SK-N-SH (cell line): ENCODE measurements around the gene CASP12. TPM values are rescaled to one million over a fixed set of nuclear protein-coding genes. Genes with fewer than 3 reads are reported as not detected.

Experiments
- CTCF ChIA-PET: fragments of 300-600, 350-600 bp; formaldehyde crosslinking; extraction: SDS; loops from one replicate; lab custom pipeline; 2021; lab: Yijun Ruan, JAX
- POLR2A ChIA-PET: fragments of 350-600 bp; sonication (Branson Sonifier 250); formaldehyde crosslinking; extraction: SDS; loops from one replicate; lab custom pipeline; 2020; ENCODE audit warnings: antibody characterized with exemption, inconsistent platforms; lab: Yijun Ruan, JAX
- DNase-seq: peaks from one replicate; pipeline ENCODE4 v3.0.0; 2012
- H2AFZ ChIP-seq: fragments of 200-600 bp; sonication (generic); 2 replicates; pipeline ENCODE4 v1.8.1; 2016; ENCODE audit warnings: antibody characterized with exemption, mild to moderate bottlenecking, low read depth
- H3F3A ChIP-seq: fragments of 200-600 bp; sonication (generic); replicated peaks from 2 replicates; pipeline ENCODE3; 2016; ENCODE audit warnings: antibody characterized with exemption, mild to moderate bottlenecking; ENCODE audit not compliant: insufficient read depth
- H3K27ac ChIP-seq, 2 experiments: fragments of 200-500 bp in 1 of 2; fragments of 200-600 bp in 1 of 2; sonication (Bioruptor generic) in 1 of 2; sonication (generic), shearing (Covaris generic) in 1 of 2; 2 replicates each; pipeline versions ENCODE4 v1.5.1 to v1.6.1; 2014 to 2016; ENCODE audit warnings: low read depth in 2 of 2, inconsistent platforms in 1 of 2, low read length in 1 of 2, mild to moderate bottlenecking in 1 of 2, mixed read lengths in 1 of 2
- H3K27me3 ChIP-seq: fragments of 200-600 bp; sonication (generic), shearing (Covaris generic); 2 replicates; pipeline ENCODE4 v1.6.1; 2016; ENCODE audit warnings: mixed run types; ENCODE audit not compliant: insufficient read depth
- H3K36me3 ChIP-seq, 2 experiments: fragments of 200-500 bp in 1 of 2; fragments of 200-600 bp in 1 of 2; sonication (Bioruptor generic) in 1 of 2; sonication (generic) in 1 of 2; replicated peaks in 1 of 2; 2 replicates each; pipeline versions ENCODE3 to v1.5.1; 2014 to 2016; ENCODE audit warnings: low read length in 1 of 2, mild to moderate bottlenecking in 1 of 2; ENCODE audit not compliant: insufficient read depth in 2 of 2, control insufficient read depth in 1 of 2
- H3K4me1 ChIP-seq, 2 experiments: fragments of 200-500 bp in 1 of 2; fragments of 200-600 bp in 1 of 2; sonication (Bioruptor generic) in 1 of 2; sonication (generic), shearing (Covaris generic) in 1 of 2; 2 replicates each; pipeline versions ENCODE4 v1.5.1 to v1.6.1; 2014 to 2016; ENCODE audit warnings: low read depth in 1 of 2, low read length in 1 of 2, mixed run types in 1 of 2; ENCODE audit not compliant: insufficient read depth in 2 of 2, control insufficient read depth in 1 of 2
- H3K4me2 ChIP-seq: fragments of 200-600 bp; sonication (generic), shearing (Covaris generic); 2 replicates; pipeline ENCODE4 v1.6.1; 2017; ENCODE audit warnings: mixed run types
- H3K4me3 ChIP-seq, 2 experiments: fragments of 200-500 bp in 1 of 2; fragments of 200-600 bp in 1 of 2; sonication (Bioruptor generic) in 1 of 2; sonication (generic), shearing (Covaris generic) in 1 of 2; 2 replicates each; pipeline versions ENCODE4 v1.5.1 to v1.8.1; 2014 to 2016; ENCODE audit warnings: low read depth in 2 of 2, inconsistent platforms in 1 of 2, low read length in 1 of 2, mild to moderate bottlenecking in 1 of 2, mixed read lengths in 1 of 2, moderate library complexity in 1 of 2
- H3K79me2 ChIP-seq: fragments of 200-600 bp; sonication (generic); 2 replicates; pipeline ENCODE4 v1.8.1; 2017; ENCODE audit warnings: mild to moderate bottlenecking; ENCODE audit not compliant: insufficient read depth
- H3K9ac ChIP-seq: fragments of 200-600 bp; sonication (generic); 2 replicates; pipeline ENCODE4 v1.6.1; 2017; ENCODE audit warnings: mixed run types
- H3K9me2 ChIP-seq: fragments of 200-600 bp; sonication (generic); 2 replicates; pipeline ENCODE4 v1.6.1; 2017; ENCODE audit warnings: mixed run types
- H3K9me3 ChIP-seq: fragments of 200-600 bp; sonication (generic); 2 replicates; pipeline ENCODE4 v1.6.1; 2017; ENCODE audit warnings: mixed run types, mild to moderate bottlenecking, moderate library complexity
- H4K20me1 ChIP-seq: fragments of 200-600 bp; sonication (generic); 2 replicates; pipeline ENCODE4 v1.6.1; 2017; ENCODE audit warnings: mild to moderate bottlenecking, mixed run types; ENCODE audit not compliant: insufficient read depth
- EP300 ChIP-seq, 2 experiments: IDR thresholded peaks; 2 replicates each; pipeline versions ENCODE4 v1.4.0 to v1.6.1; 2012; ENCODE audit warnings: borderline replicate concordance in 1 of 2, low read depth in 1 of 2, low read length in 1 of 2
- EZH2phosphoT487 ChIP-seq: fragments of 200-600 bp; sonication (generic); IDR thresholded peaks from 2 replicates; pipeline ENCODE4 v1.6.1; 2017; ENCODE audit warnings: low read depth, mixed run types, mild to moderate bottlenecking, antibody characterized with exemption, moderate library complexity, borderline replicate concordance
- FOSL2 ChIP-seq: IDR thresholded peaks from 2 replicates; pipeline ENCODE4 v1.4.0; 2012; ENCODE audit warnings: low read depth, mild to moderate bottlenecking, moderate library complexity, borderline replicate concordance
- MEF2A ChIP-seq: IDR thresholded peaks from 2 replicates; pipeline ENCODE4 v1.4.0; 2012; ENCODE audit warnings: low read depth, borderline replicate concordance
- MXI1 ChIP-seq: IDR thresholded peaks from 2 replicates; pipeline ENCODE4 v1.6.1; 2012; ENCODE audit warnings: mild to moderate bottlenecking, low read depth, low read length, improper control_type of control experiment
- RFX5 ChIP-seq: IDR thresholded peaks from 2 replicates; pipeline ENCODE4 v1.6.1; 2012; ENCODE audit warnings: mild to moderate bottlenecking, improper control_type of control experiment, low read length
- RXRA ChIP-seq: IDR thresholded peaks from 2 replicates; pipeline ENCODE4 v1.4.0; 2012; ENCODE audit warnings: low read depth, mild to moderate bottlenecking, borderline replicate concordance
- SIN3A ChIP-seq: IDR thresholded peaks from 2 replicates; pipeline ENCODE4 v1.6.1; 2012; ENCODE audit warnings: low read depth, mild to moderate bottlenecking, low read length, moderate library complexity, borderline replicate concordance
- SMC3 ChIP-seq: IDR thresholded peaks from 2 replicates; pipeline ENCODE4 v1.6.1; 2012; ENCODE audit warnings: low read depth, low read length, improper control_type of control experiment
- TEAD4 ChIP-seq: IDR thresholded peaks from 2 replicates; pipeline ENCODE4 v1.4.0; 2012; ENCODE audit warnings: mild to moderate bottlenecking, borderline replicate concordance; ENCODE audit not compliant: insufficient read depth
- WGBS: methylation state at CpG from one replicate; pipeline ENCODE4 v1.1.6; 2017; ENCODE audit warnings: low lambda C conversion rate; 5-methylcytosine and 5-hydroxymethylcytosine counted together
- polyA plus RNA-seq, 3 experiments: library from polyadenylated mRNA; depleted of rRNA; stranded (reverse); fragments of >200 nt; gene quantifications; 2 replicates each; pipeline ENCODE4 v1.2.3, GENCODE V29; 2012
- TF ChIP-seq, protein P1 (sequence below): IDR thresholded peaks from 2 replicates; pipeline ENCODE4 v1.4.0; 2012; ENCODE audit warnings: low read depth, borderline replicate concordance
- TF ChIP-seq, protein P2 (sequence below): fragments of 150-350 bp; IDR thresholded peaks from 2 replicates; pipeline ENCODE4 v1.6.1; 2017; ENCODE audit warnings: antibody characterized with exemption, low read length, low read depth, borderline replicate concordance
- TF ChIP-seq, protein P3 (sequence below): IDR thresholded peaks from 2 replicates; pipeline ENCODE4 v1.6.1; 2012; ENCODE audit warnings: mild to moderate bottlenecking, low read depth, low read length, moderate library complexity
- TF ChIP-seq, protein P4 (sequence below): IDR thresholded peaks from 2 replicates; pipeline ENCODE4 v1.4.0; 2012; ENCODE audit warnings: low read depth

Gene CASP12
- polyA plus RNA-seq, 1 of the 3 experiments (the other 2 are of a cell fraction) = not detected

DNA sequence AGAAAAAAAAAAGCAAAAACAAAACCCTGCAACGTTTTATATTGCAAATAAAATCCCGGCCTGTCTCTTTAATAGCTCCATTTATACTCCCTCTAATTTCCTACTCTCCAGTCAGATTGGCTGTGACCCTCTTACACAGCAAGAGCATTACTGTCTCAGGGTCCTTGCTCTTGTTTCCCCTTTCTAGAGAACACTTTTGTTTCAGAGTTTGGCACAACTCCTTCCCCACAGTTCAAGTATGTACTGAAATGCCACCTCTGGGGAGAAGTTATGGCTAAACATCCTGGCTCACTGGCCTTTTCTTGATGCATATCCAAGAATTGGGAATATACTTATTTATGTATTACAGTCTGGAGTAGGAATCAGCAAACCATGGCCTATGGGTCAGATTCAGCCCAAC is 2.6 kb downstream of the CASP12 start:
- POLR2A ChIA-PET = no interaction called here
- CTCF ChIA-PET = interaction anchor here (0.7 kb wide), 1 partner anchor 1787 kb away, joined by 3 read pairs; the partner anchor contains the start of gene DYNC2H1
- H3K27ac ChIP-seq = no peak overlapping the region
- 43% methylated on average over 2 of the region's 2 CpGs for WGBS
- no peaks in the 10 kb centered on the region for H3K27me3 ChIP-seq
- H4K20me1 ChIP-seq = no peaks in the 10 kb centered on the region
- TF ChIP-seq RXRA = no peak
- no peak for TF ChIP-seq MXI1
- no peak for TF ChIP-seq RFX5
- no peak for TF ChIP-seq SIN3A
- TF ChIP-seq FOSL2 = no peak
- no peak for TF ChIP-seq SMC3
- TF ChIP-seq EZH2phosphoT487 = no peak
- TF ChIP-seq, protein P1, sequence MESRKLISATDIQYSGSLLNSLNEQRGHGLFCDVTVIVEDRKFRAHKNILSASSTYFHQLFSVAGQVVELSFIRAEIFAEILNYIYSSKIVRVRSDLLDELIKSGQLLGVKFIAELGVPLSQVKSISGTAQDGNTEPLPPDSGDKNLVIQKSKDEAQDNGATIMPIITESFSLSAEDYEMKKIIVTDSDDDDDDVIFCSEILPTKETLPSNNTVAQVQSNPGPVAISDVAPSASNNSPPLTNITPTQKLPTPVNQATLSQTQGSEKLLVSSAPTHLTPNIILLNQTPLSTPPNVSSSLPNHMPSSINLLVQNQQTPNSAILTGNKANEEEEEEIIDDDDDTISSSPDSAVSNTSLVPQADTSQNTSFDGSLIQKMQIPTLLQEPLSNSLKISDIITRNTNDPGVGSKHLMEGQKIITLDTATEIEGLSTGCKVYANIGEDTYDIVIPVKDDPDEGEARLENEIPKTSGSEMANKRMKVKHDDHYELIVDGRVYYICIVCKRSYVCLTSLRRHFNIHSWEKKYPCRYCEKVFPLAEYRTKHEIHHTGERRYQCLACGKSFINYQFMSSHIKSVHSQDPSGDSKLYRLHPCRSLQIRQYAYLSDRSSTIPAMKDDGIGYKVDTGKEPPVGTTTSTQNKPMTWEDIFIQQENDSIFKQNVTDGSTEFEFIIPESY = no peak
- TF ChIP-seq EP300 (IDR thresholded peaks at IDR 0.05; ENCODE audit: borderline replicate concordance in 1 of 2, low read depth in 1 of 2, low read length in 1 of 2) = no peak
- TF ChIP-seq, protein P2, sequence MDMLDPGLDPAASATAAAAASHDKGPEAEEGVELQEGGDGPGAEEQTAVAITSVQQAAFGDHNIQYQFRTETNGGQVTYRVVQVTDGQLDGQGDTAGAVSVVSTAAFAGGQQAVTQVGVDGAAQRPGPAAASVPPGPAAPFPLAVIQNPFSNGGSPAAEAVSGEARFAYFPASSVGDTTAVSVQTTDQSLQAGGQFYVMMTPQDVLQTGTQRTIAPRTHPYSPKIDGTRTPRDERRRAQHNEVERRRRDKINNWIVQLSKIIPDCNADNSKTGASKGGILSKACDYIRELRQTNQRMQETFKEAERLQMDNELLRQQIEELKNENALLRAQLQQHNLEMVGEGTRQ = no peak
- no peak for TF ChIP-seq TEAD4
- TF ChIP-seq MEF2A = no peak
- TF ChIP-seq, protein P3, sequence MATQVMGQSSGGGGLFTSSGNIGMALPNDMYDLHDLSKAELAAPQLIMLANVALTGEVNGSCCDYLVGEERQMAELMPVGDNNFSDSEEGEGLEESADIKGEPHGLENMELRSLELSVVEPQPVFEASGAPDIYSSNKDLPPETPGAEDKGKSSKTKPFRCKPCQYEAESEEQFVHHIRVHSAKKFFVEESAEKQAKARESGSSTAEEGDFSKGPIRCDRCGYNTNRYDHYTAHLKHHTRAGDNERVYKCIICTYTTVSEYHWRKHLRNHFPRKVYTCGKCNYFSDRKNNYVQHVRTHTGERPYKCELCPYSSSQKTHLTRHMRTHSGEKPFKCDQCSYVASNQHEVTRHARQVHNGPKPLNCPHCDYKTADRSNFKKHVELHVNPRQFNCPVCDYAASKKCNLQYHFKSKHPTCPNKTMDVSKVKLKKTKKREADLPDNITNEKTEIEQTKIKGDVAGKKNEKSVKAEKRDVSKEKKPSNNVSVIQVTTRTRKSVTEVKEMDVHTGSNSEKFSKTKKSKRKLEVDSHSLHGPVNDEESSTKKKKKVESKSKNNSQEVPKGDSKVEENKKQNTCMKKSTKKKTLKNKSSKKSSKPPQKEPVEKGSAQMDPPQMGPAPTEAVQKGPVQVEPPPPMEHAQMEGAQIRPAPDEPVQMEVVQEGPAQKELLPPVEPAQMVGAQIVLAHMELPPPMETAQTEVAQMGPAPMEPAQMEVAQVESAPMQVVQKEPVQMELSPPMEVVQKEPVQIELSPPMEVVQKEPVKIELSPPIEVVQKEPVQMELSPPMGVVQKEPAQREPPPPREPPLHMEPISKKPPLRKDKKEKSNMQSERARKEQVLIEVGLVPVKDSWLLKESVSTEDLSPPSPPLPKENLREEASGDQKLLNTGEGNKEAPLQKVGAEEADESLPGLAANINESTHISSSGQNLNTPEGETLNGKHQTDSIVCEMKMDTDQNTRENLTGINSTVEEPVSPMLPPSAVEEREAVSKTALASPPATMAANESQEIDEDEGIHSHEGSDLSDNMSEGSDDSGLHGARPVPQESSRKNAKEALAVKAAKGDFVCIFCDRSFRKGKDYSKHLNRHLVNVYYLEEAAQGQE = no peak
- TF ChIP-seq, protein P4, sequence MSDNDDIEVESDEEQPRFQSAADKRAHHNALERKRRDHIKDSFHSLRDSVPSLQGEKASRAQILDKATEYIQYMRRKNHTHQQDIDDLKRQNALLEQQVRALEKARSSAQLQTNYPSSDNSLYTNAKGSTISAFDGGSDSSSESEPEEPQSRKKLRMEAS = no peak
- no peak overlapping the region for H3K4me2 ChIP-seq
- peaks cover 0 to 8% of the 10 kb centered on the region in 2 experiments; a peak in 1 of 4 replicates for H3K4me1 ChIP-seq
- H3K9me2 ChIP-seq = no peaks in the 10 kb centered on the region
- no peak overlapping the region for H2AFZ ChIP-seq
- no peaks in the 10 kb centered on the region for H3K36me3 ChIP-seq
- H3K79me2 ChIP-seq = no peaks in the 10 kb centered on the region
- no peaks in the 10 kb centered on the region for H3F3A ChIP-seq
- H3K4me3 ChIP-seq = no peak overlapping the region
- DNase-seq = no peak
- H3K9ac ChIP-seq = no peak overlapping the region
- no peaks in the 10 kb centered on the region for H3K9me3 ChIP-seq
